ENCODE measurements around the gene ZFHX3. TPM values are rescaled to one million over a fixed set of nuclear protein-coding genes. Genes with fewer than 3 reads are reported as not detected.

ZFHX3 gene
- total and polyA plus RNA-seq, 2 donors (not counting 3 experiments of a cell fraction or from before 2014, with no cell fraction given): 3.7 to 18.8 TPM

DNA sequence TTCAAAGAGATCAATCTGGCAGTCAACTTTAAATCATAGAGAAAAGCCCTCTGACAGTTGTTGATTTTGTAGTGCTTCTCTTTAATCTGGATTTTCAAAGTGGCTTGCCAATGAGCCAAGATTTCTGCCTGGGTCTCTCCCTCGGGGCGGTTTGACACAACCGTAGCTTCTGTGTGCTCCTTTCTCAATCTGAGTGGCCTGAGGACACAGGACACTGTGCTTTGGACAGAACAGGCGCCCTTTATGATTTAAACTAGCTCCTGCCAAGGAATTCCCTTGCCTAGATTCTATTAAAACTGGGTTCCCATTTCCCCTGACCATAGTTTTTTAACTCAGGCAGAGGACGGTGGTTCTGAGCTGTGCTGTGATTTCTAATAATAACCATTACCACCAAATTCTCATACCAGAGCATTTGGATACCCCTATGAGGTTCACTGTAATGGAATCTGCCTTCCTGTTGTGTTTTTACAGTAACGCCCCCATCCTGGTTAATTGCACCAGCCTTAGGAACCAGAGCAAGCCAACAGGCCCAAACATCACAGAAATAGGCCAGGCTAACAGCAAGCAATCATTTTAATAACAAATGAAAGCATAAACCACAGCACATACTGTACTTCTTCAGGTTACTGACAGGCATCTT lies 4.0 kb downstream of the ZFHX3 start:
- no peak for FAIRE-seq
- H3K4me2 ChIP-seq (ENCODE audit: insufficient read depth, low read length): no peak overlapping the region
- no peaks in the 10 kb centered on the region for H3K9me1 ChIP-seq (replicated peaks; ENCODE audit: control insufficient read depth, extremely low read depth, insufficient read depth, low read length)
- H4K20me1 ChIP-seq (replicated peaks; ENCODE audit: control insufficient read depth, extremely low read depth, insufficient read depth, low read length): no peaks in the 10 kb centered on the region
- DNase-seq (ENCODE audit: low read depth, low spot score): no peak
- intact Hi-C loops (cut with micrococcal nuclease) (no loop called here), dilution Hi-C loops (cut with MboI; ENCODE audit: extremely low pct_ligation_motif_present, low sequenced_read_pairs) (no loop called here)
- H3K27me3 ChIP-seq (ENCODE audit: control insufficient read depth in 2 of 2, insufficient read depth in 2 of 2, low read length in 2 of 2): no peaks in the 10 kb centered on the region
- ChIA-PET CTCF (interaction anchor here (4.8 kb wide), 1 partner anchor 211 kb away, joined by 22 read pairs; no protein-coding TSS in a partner anchor), POLR2A (no interaction called here)
- no peak overlapping the region for H2AFZ ChIP-seq (ENCODE audit: low read depth, low read length)
- H3K36me3 ChIP-seq (ENCODE audit: control insufficient read depth in 2 of 2, extremely low read depth in 1 of 2, insufficient read depth in 2 of 2, low read length in 2 of 2): no peaks in the 10 kb centered on the region
- peaks cover 13% of the 10 kb centered on the region for H3K4me1 ChIP-seq (ENCODE audit: control insufficient read depth, extremely low read depth, insufficient read depth, low read length)
- BruUV-seq (replicated peaks): no TSS peak
- no peaks in the 10 kb centered on the region for H3K9me3 ChIP-seq (replicated peaks; ENCODE audit: control insufficient read depth, insufficient read depth, low read length)
- no peak overlapping the region for H3K27ac ChIP-seq (ENCODE audit: insufficient read depth, low read depth, low read length)
- H3K9ac ChIP-seq (replicated peaks; ENCODE audit: extremely low read depth, insufficient read depth, low read length): no peak overlapping the region
- no peak for TF ChIP-seq POLR2AphosphoS5 (IDR thresholded peaks at IDR 0.05; ENCODE audit: insufficient read depth, low read depth, low read length)
- no peak for TF ChIP-seq MYC (IDR thresholded peaks at IDR 0.05; ENCODE audit: low read depth, low read length)
- TF ChIP-seq POLR2A (IDR thresholded peaks at IDR 0.05; ENCODE audit: low read depth, low read length): no peak
- TF ChIP-seq JUN (IDR thresholded peaks at IDR 0.05; ENCODE audit: borderline replicate concordance, insufficient read depth, insufficient read length, low read depth): no peak
- H3K79me2 ChIP-seq (ENCODE audit: control insufficient read depth, insufficient read depth, low read length): peaks cover 64% of the 10 kb centered on the region
- H3K4me3 ChIP-seq (replicated peaks in 1 of 3; ENCODE audit: insufficient read depth in 1 of 3, low read depth in 1 of 3, low read length in 3 of 3): no peak overlapping the region

DNA sequence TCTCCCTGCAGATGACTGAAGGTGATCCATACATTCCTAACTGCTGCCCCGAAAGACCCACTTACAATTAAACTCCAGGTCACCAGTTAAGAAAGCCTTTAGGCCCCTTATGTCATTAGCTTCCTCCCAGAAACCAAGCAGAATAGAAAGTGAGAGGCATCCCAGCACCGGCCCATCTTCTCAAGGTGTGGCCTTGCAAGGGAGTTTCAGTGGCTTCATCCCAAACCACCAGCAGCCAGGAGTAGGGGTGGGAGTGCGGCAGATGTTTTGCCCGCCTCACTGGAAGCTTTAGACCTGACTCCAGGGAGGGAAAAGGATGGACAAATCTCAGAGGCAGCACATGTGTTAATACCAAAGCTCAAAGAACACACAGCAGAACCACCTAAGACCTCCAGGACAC lies 5.1 kb downstream of the ZFHX3 start:
- H3K4me3 ChIP-seq (replicated peaks in 1 of 3; ENCODE audit: insufficient read depth in 1 of 3, low read depth in 1 of 3, low read length in 3 of 3): no peak overlapping the region
- no peaks in the 10 kb centered on the region for H3K9me1 ChIP-seq (replicated peaks; ENCODE audit: control insufficient read depth, extremely low read depth, insufficient read depth, low read length)
- no peaks in the 10 kb centered on the region for H3K9me3 ChIP-seq (replicated peaks; ENCODE audit: control insufficient read depth, insufficient read depth, low read length)
- H3K9ac ChIP-seq (replicated peaks; ENCODE audit: extremely low read depth, insufficient read depth, low read length): no peak overlapping the region
- H3K27ac ChIP-seq (ENCODE audit: insufficient read depth, low read depth, low read length): no peak overlapping the region
- ChIA-PET POLR2A (no interaction called here), CTCF (no interaction called here)
- peaks cover 6% of the 10 kb centered on the region for H3K4me1 ChIP-seq (ENCODE audit: control insufficient read depth, extremely low read depth, insufficient read depth, low read length)
- dilution Hi-C loops (cut with MboI; ENCODE audit: extremely low pct_ligation_motif_present, low sequenced_read_pairs) (no loop called here), intact Hi-C loops (cut with micrococcal nuclease) (no loop called here)
- H3K36me3 ChIP-seq (ENCODE audit: control insufficient read depth in 2 of 2, extremely low read depth in 1 of 2, insufficient read depth in 2 of 2, low read length in 2 of 2): no peaks in the 10 kb centered on the region
- H3K4me2 ChIP-seq (ENCODE audit: insufficient read depth, low read length): no peak overlapping the region
- BruUV-seq (replicated peaks): no TSS peak
- no peaks in the 10 kb centered on the region for H3K27me3 ChIP-seq (ENCODE audit: control insufficient read depth in 2 of 2, insufficient read depth in 2 of 2, low read length in 2 of 2)
- DNase-seq (ENCODE audit: low read depth, low spot score) (no peak), FAIRE-seq (no peak)
- no peaks in the 10 kb centered on the region for H4K20me1 ChIP-seq (replicated peaks; ENCODE audit: control insufficient read depth, extremely low read depth, insufficient read depth, low read length)
- no peak overlapping the region for H2AFZ ChIP-seq (ENCODE audit: low read depth, low read length)
- TF ChIP-seq MYC (IDR thresholded peaks at IDR 0.05; ENCODE audit: low read depth, low read length) (no peak), POLR2A (IDR thresholded peaks at IDR 0.05; ENCODE audit: low read depth, low read length) (no peak), EZH2 (IDR thresholded peaks at IDR 0.05; ENCODE audit: borderline replicate concordance, low read depth, low read length, severe bottlenecking) (no peak), JUN (IDR thresholded peaks at IDR 0.05; ENCODE audit: borderline replicate concordance, insufficient read depth, insufficient read length, low read depth) (no peak), GATA2 (IDR thresholded peaks at IDR 0.05; ENCODE audit: insufficient read depth, insufficient read length, low read depth, low read length) (no peak), FOS (IDR thresholded peaks at IDR 0.05; ENCODE audit: borderline replicate concordance, insufficient read depth, low read length) (no peak), POLR2AphosphoS5 (IDR thresholded peaks at IDR 0.05; ENCODE audit: insufficient read depth, low read depth, low read length) (no peak)
- TF ChIP-seq, protein P1, sequence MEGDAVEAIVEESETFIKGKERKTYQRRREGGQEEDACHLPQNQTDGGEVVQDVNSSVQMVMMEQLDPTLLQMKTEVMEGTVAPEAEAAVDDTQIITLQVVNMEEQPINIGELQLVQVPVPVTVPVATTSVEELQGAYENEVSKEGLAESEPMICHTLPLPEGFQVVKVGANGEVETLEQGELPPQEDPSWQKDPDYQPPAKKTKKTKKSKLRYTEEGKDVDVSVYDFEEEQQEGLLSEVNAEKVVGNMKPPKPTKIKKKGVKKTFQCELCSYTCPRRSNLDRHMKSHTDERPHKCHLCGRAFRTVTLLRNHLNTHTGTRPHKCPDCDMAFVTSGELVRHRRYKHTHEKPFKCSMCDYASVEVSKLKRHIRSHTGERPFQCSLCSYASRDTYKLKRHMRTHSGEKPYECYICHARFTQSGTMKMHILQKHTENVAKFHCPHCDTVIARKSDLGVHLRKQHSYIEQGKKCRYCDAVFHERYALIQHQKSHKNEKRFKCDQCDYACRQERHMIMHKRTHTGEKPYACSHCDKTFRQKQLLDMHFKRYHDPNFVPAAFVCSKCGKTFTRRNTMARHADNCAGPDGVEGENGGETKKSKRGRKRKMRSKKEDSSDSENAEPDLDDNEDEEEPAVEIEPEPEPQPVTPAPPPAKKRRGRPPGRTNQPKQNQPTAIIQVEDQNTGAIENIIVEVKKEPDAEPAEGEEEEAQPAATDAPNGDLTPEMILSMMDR (IDR thresholded peaks at IDR 0.05; ENCODE audit: extremely low read depth in 1 of 2, insufficient read depth in 1 of 2, low read depth in 1 of 2, low read length in 2 of 2): no peak
- TF ChIP-seq, protein P2, sequence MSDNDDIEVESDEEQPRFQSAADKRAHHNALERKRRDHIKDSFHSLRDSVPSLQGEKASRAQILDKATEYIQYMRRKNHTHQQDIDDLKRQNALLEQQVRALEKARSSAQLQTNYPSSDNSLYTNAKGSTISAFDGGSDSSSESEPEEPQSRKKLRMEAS (IDR thresholded peaks at IDR 0.05; ENCODE audit: insufficient read depth, insufficient read length): no peak
- H3K79me2 ChIP-seq (ENCODE audit: control insufficient read depth, insufficient read depth, low read length): peaks cover 66% of the 10 kb centered on the region

All from endothelial cell of umbilical vein (primary cell).